Loucy (cell line): ENCODE measurements around the gene OSBP.

Experiments used
- CTCF ChIP-seq: fragments of 200-600 bp; sonication (generic); conservative IDR thresholded peaks from 2 replicates; pipeline ENCODE4 v1.5.1; 2014; ENCODE audit warnings: mild to moderate bottlenecking, antibody characterized with exemption, low read length
- EZH2phosphoT487 ChIP-seq: fragments of 200-600 bp; IDR thresholded peaks from 2 replicates; pipeline ENCODE4 v1.6.1; 2018; ENCODE audit warnings: antibody characterized with exemption, mild to moderate bottlenecking, moderate library complexity, borderline replicate concordance

GRCh38 chr11:59555601-59556114 is 59.9 kb downstream of the OSBP start:
- TF ChIP-seq CTCF (no peak), EZH2phosphoT487 (no peak)
